OCI-LY3 (cell line): ENCODE measurements around the gene GADD45G.

Experiments
- H2AFZ ChIP-seq: fragments of 200-600, 300-600 bp; shearing (Covaris generic); 2 replicates; pipeline ENCODE4 v1.6.0; 2014; ENCODE audit warnings: antibody characterized with exemption, low read depth, low read length
- H3K27ac ChIP-seq: fragments of 200-600, 300-600 bp; sonication (generic); 2 replicates; pipeline ENCODE4 v1.5.1; 2014; ENCODE audit warnings: mild to moderate bottlenecking, low read length, moderate library complexity, mixed read lengths
- H3K27me3 ChIP-seq: fragments of 200-600, 300-600 bp; sonication (generic); 2 replicates; pipeline ENCODE4 v1.6.1; 2014; ENCODE audit warnings: low read depth, low read length, mixed read lengths
- H3K36me3 ChIP-seq: fragments of 200-600, 300-600 bp; sonication (generic); replicated peaks from 2 replicates; pipeline ENCODE3; 2014; ENCODE audit warnings: low read depth, low read length, mixed read lengths
- H3K4me1 ChIP-seq: fragments of 300-600, 200-600 bp; sonication (generic); 2 replicates; pipeline ENCODE4 v1.6.1; 2014; ENCODE audit warnings: low read length, mixed read lengths
- H3K4me2 ChIP-seq: fragments of 200-600, 300-600 bp; sonication (generic); 2 replicates; pipeline ENCODE4 v1.6.1; 2014; ENCODE audit warnings: low read length, mixed read lengths
- H3K4me3 ChIP-seq: fragments of 300-600, 200-600 bp; sonication (generic); 2 replicates; pipeline ENCODE4 v1.5.1; 2014; ENCODE audit warnings: antibody characterized with exemption, mild to moderate bottlenecking, low read length, moderate library complexity
- H3K79me2 ChIP-seq: fragments of 300-600, 200-600 bp; shearing (Covaris generic); 2 replicates; pipeline ENCODE4 v1.6.1; 2014; ENCODE audit warnings: mild to moderate bottlenecking, low read length, mixed read lengths
- H3K9ac ChIP-seq: fragments of 300-600, 200-600 bp; shearing (Covaris generic); 2 replicates; pipeline ENCODE4 v1.6.0; 2014; ENCODE audit warnings: mild to moderate bottlenecking, low read length, moderate library complexity
- H3K9me3 ChIP-seq: fragments of 200-600, 300-600 bp; shearing (Covaris generic); 2 replicates; pipeline ENCODE4 v1.6.1; 2014; ENCODE audit warnings: low read length, mixed read lengths; ENCODE audit not compliant: insufficient read depth
- H4K20me1 ChIP-seq: fragments of 200-600, 300-600 bp; sonication (generic); 2 replicates; pipeline ENCODE4 v1.6.1; 2016; ENCODE audit warnings: low read length, mixed read lengths; ENCODE audit not compliant: insufficient read depth
- EZH2phosphoT487 ChIP-seq: fragments of 200-600 bp; shearing (Covaris generic); IDR thresholded peaks from 2 replicates; pipeline ENCODE4 v1.6.1; 2018; ENCODE audit warnings: antibody characterized with exemption, mixed run types, low read depth
- TF ChIP-seq, protein P1 (sequence below): fragments of 200-600, 300-600 bp; sonication (generic); IDR thresholded peaks from 2 replicates; pipeline ENCODE4 v1.5.1; 2014; ENCODE audit warnings: antibody characterized with exemption, low read length, low read depth

Gene GADD45G

GRCh38 chr9:89641980-89642379, 37.2 kb downstream of the GADD45G start:
- Histone ChIP-seq H2AFZ (no peak overlapping the region), H3K4me1 (no peaks in the 10 kb centered on the region), H3K9ac (no peak overlapping the region), H3K4me2 (no peak overlapping the region), H3K27me3 (peaks cover 10% of the 10 kb centered on the region), H3K79me2 (no peaks in the 10 kb centered on the region), H3K27ac (no peak overlapping the region), H4K20me1 (no peaks in the 10 kb centered on the region), H3K36me3 (no peaks in the 10 kb centered on the region), H3K4me3 (no peak overlapping the region), H3K9me3 (no peaks in the 10 kb centered on the region)
- TF ChIP-seq EZH2phosphoT487, result no peak
- TF ChIP-seq, protein P1, sequence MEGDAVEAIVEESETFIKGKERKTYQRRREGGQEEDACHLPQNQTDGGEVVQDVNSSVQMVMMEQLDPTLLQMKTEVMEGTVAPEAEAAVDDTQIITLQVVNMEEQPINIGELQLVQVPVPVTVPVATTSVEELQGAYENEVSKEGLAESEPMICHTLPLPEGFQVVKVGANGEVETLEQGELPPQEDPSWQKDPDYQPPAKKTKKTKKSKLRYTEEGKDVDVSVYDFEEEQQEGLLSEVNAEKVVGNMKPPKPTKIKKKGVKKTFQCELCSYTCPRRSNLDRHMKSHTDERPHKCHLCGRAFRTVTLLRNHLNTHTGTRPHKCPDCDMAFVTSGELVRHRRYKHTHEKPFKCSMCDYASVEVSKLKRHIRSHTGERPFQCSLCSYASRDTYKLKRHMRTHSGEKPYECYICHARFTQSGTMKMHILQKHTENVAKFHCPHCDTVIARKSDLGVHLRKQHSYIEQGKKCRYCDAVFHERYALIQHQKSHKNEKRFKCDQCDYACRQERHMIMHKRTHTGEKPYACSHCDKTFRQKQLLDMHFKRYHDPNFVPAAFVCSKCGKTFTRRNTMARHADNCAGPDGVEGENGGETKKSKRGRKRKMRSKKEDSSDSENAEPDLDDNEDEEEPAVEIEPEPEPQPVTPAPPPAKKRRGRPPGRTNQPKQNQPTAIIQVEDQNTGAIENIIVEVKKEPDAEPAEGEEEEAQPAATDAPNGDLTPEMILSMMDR, result no peak

DNA sequence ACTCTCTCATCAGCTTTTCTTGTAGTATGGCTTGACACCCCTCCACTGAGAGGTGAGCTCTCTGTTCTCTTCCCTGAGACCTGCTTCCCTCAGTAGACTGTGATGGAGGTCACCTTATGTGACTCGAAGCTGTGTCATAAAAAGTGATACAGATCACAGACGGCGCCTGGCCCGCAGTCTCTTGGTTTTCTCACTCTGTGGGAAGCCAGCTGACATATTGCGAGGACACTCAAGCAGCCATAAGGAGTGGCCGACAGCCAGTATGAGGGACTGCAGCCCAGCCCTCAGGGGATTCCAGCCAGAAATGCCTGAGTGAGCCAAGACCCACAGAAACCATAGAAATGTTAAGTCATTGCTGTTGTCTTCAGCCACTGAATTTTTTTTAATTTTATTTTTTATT, 38.0 kb downstream of the GADD45G start:
- H3K4me3 ChIP-seq, result no peak overlapping the region
- H3K36me3 ChIP-seq, result no peaks in the 10 kb centered on the region
- no peak overlapping the region for H3K9ac ChIP-seq
- H3K79me2 ChIP-seq, result no peaks in the 10 kb centered on the region
- no peaks in the 10 kb centered on the region for H3K4me1 ChIP-seq
- H4K20me1 ChIP-seq, result no peaks in the 10 kb centered on the region
- TF ChIP-seq, protein P1, result no peak
- TF ChIP-seq EZH2phosphoT487, result no peak
- H3K4me2 ChIP-seq, result no peak overlapping the region
- no peak overlapping the region for H3K27ac ChIP-seq
- H2AFZ ChIP-seq, result no peak overlapping the region
- H3K27me3 ChIP-seq, result peaks cover 10% of the 10 kb centered on the region
- H3K9me3 ChIP-seq, result no peaks in the 10 kb centered on the region

GRCh38 chr9:89646189-89646939, 41.6 kb downstream of the GADD45G start:
- H3K79me2 ChIP-seq, result no peaks in the 10 kb centered on the region
- no peak overlapping the region for H3K4me3 ChIP-seq
- no peak overlapping the region for H3K9ac ChIP-seq
- H3K4me2 ChIP-seq, result no peak overlapping the region
- H2AFZ ChIP-seq, result no peak overlapping the region
- H3K4me1 ChIP-seq, result no peaks in the 10 kb centered on the region
- TF ChIP-seq, protein P1, result no peak
- TF ChIP-seq EZH2phosphoT487, result no peak
- H3K36me3 ChIP-seq, result no peaks in the 10 kb centered on the region
- peaks cover 16% of the 10 kb centered on the region for H3K27me3 ChIP-seq
- H4K20me1 ChIP-seq, result no peaks in the 10 kb centered on the region
- no peak overlapping the region for H3K27ac ChIP-seq
- no peaks in the 10 kb centered on the region for H3K9me3 ChIP-seq

GRCh38 chr9:89647366-89648128, 42.7 kb downstream of the GADD45G start:
- no peaks in the 10 kb centered on the region for H3K9me3 ChIP-seq

More at GRCh38 chr9:89647366-89648128, 42.7 kb downstream of the GADD45G start:
- TF ChIP-seq, protein P1, result no peak
- no peak for TF ChIP-seq EZH2phosphoT487
- H4K20me1 ChIP-seq, result no peaks in the 10 kb centered on the region
- no peaks in the 10 kb centered on the region for H3K36me3 ChIP-seq
- H3K4me3 ChIP-seq, result no peak overlapping the region
- no peaks in the 10 kb centered on the region for H3K79me2 ChIP-seq
- H3K27ac ChIP-seq, result no peak overlapping the region
- no peaks in the 10 kb centered on the region for H3K4me1 ChIP-seq
- H3K4me2 ChIP-seq, result no peak overlapping the region
- peaks cover 16% of the 10 kb centered on the region for H3K27me3 ChIP-seq
- no peak overlapping the region for H2AFZ ChIP-seq
- H3K9ac ChIP-seq, result no peak overlapping the region
